PFSK-1 (cell line): Measurements from ENCODE around the gene GNA14.

Source experiments
- POLR2AphosphoS5 ChIP-seq: IDR thresholded peaks from 2 replicates; pipeline ENCODE4 v1.6.1; 2012; ENCODE audit warnings: low read depth, mild to moderate bottlenecking, control low read depth, low read length, moderate library complexity
- REST ChIP-seq, 2 experiments: IDR thresholded peaks; 2 replicates each; pipeline versions ENCODE4 v1.6.1 to v1.8.0; 2011 to 2012; ENCODE audit warnings: low read depth in 2 of 2, low read length in 2 of 2, control low read depth in 1 of 2, inconsistent platforms in 1 of 2, mild to moderate bottlenecking in 1 of 2, moderate library complexity in 1 of 2; ENCODE audit not compliant: insufficient read depth in 1 of 2

DNA sequence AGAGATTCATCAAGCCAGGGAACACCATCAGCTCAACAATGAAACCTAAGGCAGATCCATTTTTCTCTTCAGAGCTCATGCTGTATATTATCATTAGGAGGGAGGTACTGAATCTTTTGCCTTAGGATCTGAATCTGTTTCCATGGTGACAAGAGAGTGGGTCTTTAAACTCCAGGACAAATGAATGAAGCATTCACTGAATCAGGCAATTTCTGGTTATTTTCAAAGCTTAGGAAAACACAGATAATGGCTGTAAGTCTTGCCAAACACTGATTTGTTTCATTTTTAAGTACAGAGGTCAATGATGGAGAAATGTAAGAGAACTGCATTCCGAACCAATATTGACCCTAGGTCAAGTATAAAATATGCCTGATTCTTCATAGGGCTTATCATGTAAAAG lies 84.9 kb downstream of the GNA14 start:
- TF ChIP-seq REST (IDR thresholded peaks at IDR 0.05; ENCODE audit: insufficient read depth in 1 of 2, low read depth in 2 of 2, low read length in 2 of 2), result no peak
- TF ChIP-seq POLR2AphosphoS5, result no peak
